ENCODE data around the gene LIME1. TPM values are rescaled to one million over a fixed set of nuclear protein-coding genes. Genes with fewer than 3 reads are reported as not detected.

Gene LIME1
- total RNA-seq, 1 donor: 117 TPM

DNA sequence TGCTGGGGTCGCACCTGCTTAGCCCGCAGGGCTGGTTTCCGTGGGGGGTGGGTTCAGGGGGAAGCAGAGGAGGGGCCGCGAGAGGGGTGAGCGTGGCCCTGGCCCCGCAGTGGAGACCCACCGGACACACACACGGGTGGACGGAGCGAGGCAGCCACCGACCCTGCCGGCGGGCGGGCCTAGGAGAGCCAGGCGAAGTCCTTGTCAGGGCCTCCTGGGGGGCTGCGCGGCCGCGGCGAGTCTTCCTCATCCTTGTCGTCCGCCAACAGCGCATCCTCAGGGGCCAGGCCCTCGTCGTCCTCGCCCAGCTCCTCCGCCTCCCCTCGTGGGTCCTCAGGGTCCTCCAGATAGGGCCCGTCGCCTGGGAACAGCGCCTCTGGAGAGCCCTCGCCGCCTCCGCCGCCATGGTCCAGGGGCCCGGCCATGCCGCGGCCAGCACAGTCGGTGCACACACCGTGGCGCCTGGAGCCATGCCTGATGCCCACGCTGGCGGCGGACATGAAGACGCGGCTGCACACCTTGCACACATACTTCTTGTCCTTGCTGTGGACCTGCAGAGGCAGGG lies 10.4 kb downstream of the LIME1 start:
- Histone ChIP-seq H3K4me3 (ENCODE audit: low read length) (no peak overlapping the region), H3K27me3 (ENCODE audit: insufficient read depth, low read length) (no peaks in the 10 kb centered on the region), H3K4me1 (ENCODE audit: insufficient read depth, low read length) (peaks cover 12% of the 10 kb centered on the region), H3K9me3 (ENCODE audit: low read depth, low read length) (no peaks in the 10 kb centered on the region)

DNA sequence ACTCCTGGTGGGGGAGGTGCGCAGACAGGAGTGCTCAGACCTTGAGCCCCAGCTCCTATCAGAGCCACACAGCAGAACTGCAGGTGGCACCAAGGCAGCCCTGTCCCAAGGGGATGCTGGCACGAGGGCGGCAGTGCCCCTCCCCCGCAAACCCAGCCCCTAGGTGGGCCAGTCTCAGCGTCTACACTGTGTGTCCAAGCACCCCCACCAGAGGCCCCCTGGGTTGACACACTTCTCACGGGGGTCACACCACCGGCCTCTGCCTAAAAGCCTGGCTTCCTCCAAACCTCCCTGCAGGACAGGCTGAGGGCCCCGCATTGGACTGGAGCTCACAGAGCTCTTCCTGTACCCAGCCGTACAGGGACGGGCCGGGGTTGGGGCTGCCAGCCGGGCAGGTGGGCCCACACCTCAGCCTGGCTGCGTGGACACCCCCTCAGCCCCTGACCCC lies 11.2 kb downstream of the LIME1 start:
- Histone ChIP-seq H3K4me1 (ENCODE audit: insufficient read depth, low read length) (peaks cover 12% of the 10 kb centered on the region), H3K9me3 (ENCODE audit: low read depth, low read length) (no peaks in the 10 kb centered on the region), H3K27me3 (ENCODE audit: insufficient read depth, low read length) (no peaks in the 10 kb centered on the region), H3K4me3 (ENCODE audit: low read length) (no peak overlapping the region)

DNA sequence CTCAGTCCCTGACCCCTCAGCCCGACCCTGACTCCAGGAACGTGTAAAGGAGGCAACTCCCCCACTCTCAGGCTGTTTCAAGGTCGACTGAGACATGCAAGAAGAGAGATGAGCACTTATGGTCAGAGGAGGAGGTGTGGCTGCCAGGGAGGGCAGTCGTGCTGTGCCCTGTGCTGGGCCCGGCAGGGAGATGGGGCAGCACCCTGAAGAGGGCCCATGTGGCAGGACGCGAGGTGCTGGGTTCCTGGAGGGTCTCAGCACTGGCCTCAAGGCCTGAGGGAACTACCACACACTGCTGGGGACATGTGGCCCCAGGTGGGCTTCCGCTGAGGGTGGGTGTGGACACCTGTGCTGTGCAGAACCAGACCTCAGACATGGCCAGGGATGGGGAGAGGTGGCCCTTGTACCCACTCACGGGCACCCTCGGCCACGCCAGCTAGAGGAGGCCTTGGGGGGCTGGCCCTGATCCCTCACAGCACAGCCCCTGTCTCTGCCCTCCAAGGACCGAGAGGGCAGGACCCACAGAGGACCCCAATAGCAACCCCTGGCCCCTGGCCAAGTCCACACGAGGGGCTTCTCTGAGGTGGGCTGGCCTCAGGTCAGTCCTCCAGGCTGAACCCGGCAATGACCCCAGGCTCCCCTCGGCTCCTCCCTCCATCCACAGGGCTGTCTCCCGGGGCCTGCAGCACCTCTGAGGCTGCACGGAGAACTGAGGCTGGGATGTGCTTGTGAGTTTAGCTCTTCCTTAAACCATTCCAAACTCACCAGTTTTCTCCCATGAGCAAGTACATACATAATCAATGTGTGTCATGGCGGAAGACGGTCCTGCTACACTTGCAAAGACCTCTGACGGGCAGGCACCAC lies 11.8 kb downstream of the LIME1 start:
- no peak overlapping the region for H3K4me3 ChIP-seq (ENCODE audit: low read length)
- no peaks in the 10 kb centered on the region for H3K9me3 ChIP-seq (ENCODE audit: low read depth, low read length)
- H3K4me1 ChIP-seq (ENCODE audit: insufficient read depth, low read length): peaks cover 12% of the 10 kb centered on the region
- no peaks in the 10 kb centered on the region for H3K27me3 ChIP-seq (ENCODE audit: insufficient read depth, low read length)

DNA sequence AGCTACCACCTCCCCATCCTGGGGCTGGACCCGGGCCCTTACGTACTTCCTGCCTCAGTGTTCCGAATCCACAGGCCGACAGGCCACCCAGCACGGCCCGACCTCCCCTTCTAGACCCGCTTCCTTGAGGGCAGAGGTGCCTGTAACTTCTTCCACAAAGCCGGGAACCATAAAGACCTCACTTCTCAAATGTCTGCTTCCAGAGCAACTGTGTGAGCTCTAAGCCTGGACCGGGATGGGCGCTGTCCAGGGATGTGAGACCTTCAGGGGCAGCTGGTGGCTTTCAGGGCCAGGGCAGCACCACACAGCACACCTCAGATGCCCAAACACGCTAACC lies 12.4 kb downstream of the LIME1 start:
- H3K4me3 ChIP-seq (ENCODE audit: low read length): no peak overlapping the region
- no peaks in the 10 kb centered on the region for H3K9me3 ChIP-seq (ENCODE audit: low read depth, low read length)
- H3K4me1 ChIP-seq (ENCODE audit: insufficient read depth, low read length): peaks cover 12% of the 10 kb centered on the region
- H3K27me3 ChIP-seq (ENCODE audit: insufficient read depth, low read length): no peaks in the 10 kb centered on the region

DNA sequence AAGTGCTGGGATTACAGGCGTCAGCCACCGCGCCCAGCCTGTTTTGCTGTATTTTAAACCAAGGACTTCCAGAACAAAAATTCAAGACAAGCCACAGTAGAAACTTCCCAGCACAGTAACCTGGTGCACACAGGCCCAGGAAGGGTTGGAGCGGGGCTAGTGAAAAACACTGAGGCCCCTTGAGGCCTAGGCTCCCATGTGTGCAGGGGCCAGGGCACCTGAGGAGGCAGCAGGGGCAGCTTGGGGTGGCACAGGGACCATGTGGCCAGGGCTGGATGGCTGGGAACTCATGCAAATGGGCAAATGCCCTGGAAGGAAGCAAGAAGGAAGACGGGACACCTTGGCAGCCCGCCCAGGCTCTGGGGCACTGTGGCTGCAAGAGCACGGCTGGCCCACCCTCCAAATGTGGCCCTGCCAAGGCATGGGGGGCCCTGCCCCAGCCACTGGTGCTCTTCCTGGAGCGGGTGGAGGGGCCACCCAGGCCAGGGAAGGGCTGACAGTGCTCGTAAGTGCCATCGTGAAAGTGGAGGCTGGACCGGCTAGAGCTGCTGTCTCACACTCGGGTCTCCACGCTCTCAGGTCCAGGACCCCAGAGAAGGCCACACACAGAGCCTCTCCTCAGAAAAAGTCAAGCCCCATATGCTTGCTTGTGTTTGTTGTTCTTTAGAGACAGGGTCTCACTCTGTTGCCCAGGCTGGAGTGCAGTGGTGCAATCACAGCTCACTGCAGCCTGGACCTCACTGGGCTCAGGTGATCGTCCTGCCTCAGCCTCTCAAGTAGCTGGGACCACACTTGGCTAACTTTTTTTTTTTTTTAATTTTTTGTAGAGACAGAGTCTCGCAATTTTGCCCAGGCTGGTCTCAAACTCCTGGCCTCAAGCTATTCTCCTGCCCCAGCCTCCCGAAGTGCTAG lies 13.4 kb downstream of the LIME1 start:
- Histone ChIP-seq H3K4me1 (ENCODE audit: insufficient read depth, low read length) (peaks cover 12% of the 10 kb centered on the region), H3K4me3 (ENCODE audit: low read length) (no peak overlapping the region), H3K9me3 (ENCODE audit: low read depth, low read length) (no peaks in the 10 kb centered on the region), H3K27me3 (ENCODE audit: insufficient read depth, low read length) (no peaks in the 10 kb centered on the region)

DNA sequence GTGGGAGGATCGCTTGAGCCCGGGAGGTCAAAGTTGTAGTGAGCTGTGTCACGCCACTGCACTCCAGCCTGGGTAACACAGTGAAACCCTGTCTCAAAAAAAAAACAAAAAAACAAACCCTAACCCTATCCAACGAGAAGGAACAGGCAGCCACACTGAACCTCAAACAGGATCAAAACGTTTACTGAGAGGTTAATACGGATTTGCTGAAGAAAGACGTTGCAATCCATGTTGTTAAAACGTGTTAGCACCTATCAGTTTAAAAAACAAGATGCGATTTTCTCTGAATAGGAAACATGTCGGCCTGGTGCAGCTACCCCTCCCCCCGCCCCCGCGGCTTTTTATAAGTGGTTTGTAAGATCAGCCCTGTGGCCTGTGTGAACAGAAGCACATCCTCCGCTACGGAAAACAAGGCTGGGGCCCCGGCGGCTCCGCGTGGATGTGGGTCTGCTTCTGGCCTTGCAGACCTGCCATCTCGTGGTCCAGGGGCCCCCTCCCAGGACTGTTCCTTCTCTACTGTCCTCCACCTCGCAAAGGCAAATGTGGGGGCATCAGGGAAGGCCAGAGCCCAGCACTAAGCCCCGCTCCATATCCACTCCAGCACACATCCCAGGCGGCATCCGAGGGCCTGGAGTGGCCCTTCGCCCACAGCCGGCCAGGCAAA lies 14.5 kb downstream of the LIME1 start:
- Histone ChIP-seq H3K9me3 (ENCODE audit: low read depth, low read length) (no peaks in the 10 kb centered on the region), H3K4me3 (ENCODE audit: low read length) (no peak overlapping the region), H3K4me1 (ENCODE audit: insufficient read depth, low read length) (peaks cover 14% of the 10 kb centered on the region), H3K27me3 (ENCODE audit: insufficient read depth, low read length) (no peaks in the 10 kb centered on the region)

DNA sequence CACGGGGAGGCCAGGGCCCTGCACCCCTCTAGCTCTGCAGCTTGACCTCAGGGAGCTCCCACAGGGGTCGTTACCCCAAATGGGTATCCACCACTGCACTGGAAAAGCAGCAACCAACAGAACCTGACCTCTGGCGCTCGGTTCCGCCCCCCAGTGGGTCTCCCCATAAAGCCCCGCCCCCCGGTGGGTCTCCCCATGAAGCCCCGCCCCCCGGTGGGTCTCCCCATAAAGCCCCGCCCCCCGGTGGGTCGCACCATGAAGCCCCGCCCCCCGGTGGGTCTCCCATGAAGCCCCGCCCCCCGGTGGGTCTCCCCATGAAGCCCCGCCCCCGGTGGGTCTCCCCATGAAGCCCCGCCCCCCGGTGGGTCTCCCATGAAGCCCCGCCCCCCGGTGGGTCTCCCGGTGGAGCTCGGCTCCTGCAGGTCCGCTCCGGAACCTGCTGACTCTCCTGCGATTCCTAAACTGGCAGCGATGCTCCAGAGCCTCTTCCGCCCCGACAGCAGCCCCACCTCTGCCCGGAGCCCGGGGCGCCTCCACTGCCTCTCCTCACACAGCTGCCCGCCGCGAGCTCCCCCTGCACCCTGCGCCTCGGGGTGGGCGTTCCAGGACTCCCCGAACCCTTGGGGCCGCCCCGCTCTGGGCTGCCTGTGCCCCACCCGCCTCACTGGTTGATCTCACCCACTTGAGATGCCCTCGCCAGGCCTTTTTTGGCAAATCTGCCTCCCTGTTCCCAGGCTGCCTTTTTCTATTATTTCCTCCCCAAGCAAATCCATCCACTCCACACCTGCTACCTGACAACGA lies 15.2 kb downstream of the LIME1 start:
- Histone ChIP-seq H3K9me3 (ENCODE audit: low read depth, low read length) (no peaks in the 10 kb centered on the region), H3K4me3 (ENCODE audit: low read length) (no peak overlapping the region), H3K4me1 (ENCODE audit: insufficient read depth, low read length) (peaks cover 17% of the 10 kb centered on the region), H3K27me3 (ENCODE audit: insufficient read depth, low read length) (no peaks in the 10 kb centered on the region)

DNA sequence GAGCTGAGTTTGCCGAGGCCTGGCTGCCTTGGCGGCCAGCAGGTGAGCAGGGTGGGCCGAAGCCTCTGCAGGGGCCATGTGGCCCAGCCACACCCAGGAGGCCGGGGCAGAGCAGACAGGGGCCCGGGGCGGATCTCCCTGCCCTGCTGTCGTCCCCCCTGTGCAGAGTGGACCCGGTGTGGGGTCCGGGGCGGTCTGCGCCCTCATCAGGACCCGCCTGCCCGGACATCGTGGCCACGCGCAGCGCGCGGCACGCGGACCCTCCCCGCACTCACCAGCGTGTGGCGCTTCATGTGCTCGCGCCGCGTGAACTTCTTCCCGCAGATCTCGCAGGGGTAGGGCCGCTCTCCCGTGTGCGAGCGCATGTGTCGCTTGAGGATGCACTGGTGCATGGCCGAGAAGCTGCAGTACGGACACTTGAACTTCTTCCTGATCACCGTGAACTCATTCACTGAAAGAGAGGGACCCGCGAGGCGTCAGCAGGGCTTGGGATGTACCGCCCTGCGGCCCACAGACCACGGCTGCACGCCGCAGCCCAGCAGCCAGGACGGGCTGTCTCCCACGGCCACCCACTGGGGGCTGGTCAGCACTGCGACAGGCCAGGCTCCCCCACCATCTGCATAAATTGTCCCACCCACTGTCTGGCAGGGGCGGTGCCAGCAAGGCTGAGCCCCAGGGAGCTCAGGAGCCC lies 16.1 kb downstream of the LIME1 start:
- Histone ChIP-seq H3K4me1 (ENCODE audit: insufficient read depth, low read length) (peaks cover 17% of the 10 kb centered on the region), H3K9me3 (ENCODE audit: low read depth, low read length) (no peaks in the 10 kb centered on the region), H3K4me3 (ENCODE audit: low read length) (no peak overlapping the region), H3K27me3 (ENCODE audit: insufficient read depth, low read length) (no peaks in the 10 kb centered on the region)

DNA sequence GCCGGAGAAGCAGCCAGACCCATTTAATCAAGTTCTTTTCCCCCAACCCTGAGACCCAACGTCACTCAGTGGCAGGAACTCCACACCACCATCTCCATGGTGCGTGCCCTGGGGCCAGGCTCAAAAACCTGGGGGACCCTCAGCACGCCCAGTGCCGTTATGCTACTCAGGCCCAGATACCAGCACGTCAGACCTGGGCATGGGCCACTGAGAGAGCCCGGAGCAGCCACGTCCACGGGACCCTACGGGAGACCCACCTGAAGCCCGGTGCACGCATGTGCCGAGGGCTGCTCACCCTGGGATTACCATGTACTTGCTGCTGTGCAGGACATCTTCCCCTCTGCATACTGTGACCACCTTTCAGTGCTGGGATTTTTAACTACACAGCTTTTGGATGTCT lies 16.9 kb downstream of the LIME1 start:
- Histone ChIP-seq H3K9me3 (ENCODE audit: low read depth, low read length) (no peaks in the 10 kb centered on the region), H3K4me3 (ENCODE audit: low read length) (no peak overlapping the region), H3K27me3 (ENCODE audit: insufficient read depth, low read length) (no peaks in the 10 kb centered on the region), H3K4me1 (ENCODE audit: insufficient read depth, low read length) (peaks cover 17% of the 10 kb centered on the region)

DNA sequence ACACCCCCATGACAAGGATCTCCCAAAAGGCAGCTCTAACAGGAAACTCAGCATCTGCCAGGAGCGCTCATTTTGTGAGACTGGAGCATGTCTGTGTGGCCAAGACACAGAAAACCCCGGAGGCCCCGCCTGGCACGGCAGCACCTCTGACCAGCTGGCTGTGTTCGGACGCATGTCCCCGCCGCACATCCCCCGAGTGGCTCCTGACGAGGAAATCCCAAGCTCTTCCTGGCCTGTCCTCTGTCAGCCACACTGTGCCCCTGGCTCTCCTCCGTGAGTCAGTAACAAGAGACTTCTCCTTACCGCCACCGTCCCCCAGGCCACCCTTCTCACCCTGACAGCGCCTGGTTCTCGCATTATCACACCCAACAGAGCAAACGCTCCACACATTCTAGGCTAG lies 17.5 kb downstream of the LIME1 start:
- Histone ChIP-seq H3K27me3 (ENCODE audit: insufficient read depth, low read length) (no peaks in the 10 kb centered on the region), H3K4me3 (ENCODE audit: low read length) (no peak overlapping the region)

DNA sequence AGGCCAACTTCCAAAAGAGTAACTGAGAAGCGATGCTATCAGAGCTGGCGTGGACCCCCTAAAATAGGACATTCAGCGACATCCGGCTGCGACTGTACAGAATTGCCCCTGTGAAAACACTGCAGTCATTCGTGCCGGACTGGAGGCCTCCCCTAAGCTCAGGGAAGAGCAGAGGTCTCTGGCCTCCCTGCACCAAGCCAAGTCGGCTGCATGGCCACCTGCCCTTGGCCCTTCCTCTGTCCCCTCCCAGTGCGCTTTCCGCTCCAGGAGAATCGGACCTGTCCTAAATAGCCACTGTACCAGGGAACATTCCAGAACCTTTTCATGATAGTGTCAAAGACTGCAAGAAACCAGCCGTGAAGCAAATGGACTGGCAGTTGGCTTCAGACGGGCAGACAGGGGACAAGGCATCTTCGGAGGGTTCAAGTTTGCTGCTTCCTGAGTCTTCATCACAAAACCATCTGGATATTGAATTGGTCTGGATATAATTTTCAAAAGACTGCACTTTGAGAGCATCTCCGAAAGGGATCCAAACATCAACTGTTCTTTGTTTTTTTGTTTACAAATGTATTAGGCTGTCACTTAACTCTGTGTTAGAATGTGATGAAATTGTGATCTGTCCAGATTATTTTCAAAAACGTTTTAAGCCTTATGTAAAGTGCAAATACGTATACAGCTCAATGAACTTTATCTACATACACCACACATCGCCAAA lies 19.6 kb downstream of the LIME1 start:
- Histone ChIP-seq H3K4me1 (ENCODE audit: insufficient read depth, low read length) (peaks cover 8% of the 10 kb centered on the region), H3K4me3 (ENCODE audit: low read length) (no peak overlapping the region), H3K27me3 (ENCODE audit: insufficient read depth, low read length) (no peaks in the 10 kb centered on the region), H3K9me3 (ENCODE audit: low read depth, low read length) (no peaks in the 10 kb centered on the region)

More for the DNA sequence above, 17.5 kb downstream of the LIME1 start:
- Histone ChIP-seq H3K9me3 (ENCODE audit: low read depth, low read length) (no peaks in the 10 kb centered on the region), H3K4me1 (ENCODE audit: insufficient read depth, low read length) (peaks cover 17% of the 10 kb centered on the region)

DNA sequence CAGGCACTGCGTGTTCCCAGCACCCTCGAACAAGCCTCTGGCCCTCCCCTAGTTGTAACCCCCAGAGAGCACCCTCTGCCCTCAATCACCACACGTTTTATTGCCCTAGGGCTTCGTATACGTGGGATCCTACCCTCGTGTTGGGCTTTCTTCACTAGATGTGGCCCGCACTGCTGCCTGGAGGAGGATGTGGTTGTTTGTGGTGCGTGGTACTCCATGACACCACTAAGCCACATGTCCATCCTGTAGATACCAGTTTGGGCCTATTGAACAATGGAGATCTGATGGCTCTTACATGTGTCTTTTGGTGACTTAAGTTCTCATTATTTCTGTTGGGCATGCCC lies 20.2 kb downstream of the LIME1 start:
- H3K27me3 ChIP-seq (ENCODE audit: insufficient read depth, low read length): no peaks in the 10 kb centered on the region
- H3K4me3 ChIP-seq (ENCODE audit: low read length): no peak overlapping the region
- peaks cover 5% of the 10 kb centered on the region for H3K4me1 ChIP-seq (ENCODE audit: insufficient read depth, low read length)

DNA sequence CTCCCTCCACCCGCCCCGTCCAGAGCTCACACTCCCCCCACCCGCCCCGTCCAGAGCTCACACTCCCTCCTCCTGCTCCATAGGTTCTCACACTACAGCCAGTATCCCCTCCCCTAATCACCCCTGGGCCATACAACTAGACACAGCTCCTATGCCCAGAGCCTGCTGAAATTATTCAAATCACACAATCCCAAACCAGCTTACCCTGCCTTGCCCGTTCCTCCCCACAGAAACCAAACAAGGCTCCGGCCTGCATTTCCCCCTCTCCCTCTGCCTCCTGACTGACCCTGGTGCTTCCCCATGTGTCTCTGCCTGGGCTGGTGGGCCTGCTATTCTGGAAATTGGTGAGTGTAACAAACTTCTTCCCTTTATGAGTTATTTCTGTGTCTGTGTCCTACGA lies 21.7 kb downstream of the LIME1 start:
- no peaks in the 10 kb centered on the region for H3K27me3 ChIP-seq (ENCODE audit: insufficient read depth, low read length)
- no peak overlapping the region for H3K4me3 ChIP-seq (ENCODE audit: low read length)
- H3K9me3 ChIP-seq (ENCODE audit: low read depth, low read length): no peaks in the 10 kb centered on the region
- H3K4me1 ChIP-seq (ENCODE audit: insufficient read depth, low read length): peaks cover 5% of the 10 kb centered on the region

More for the DNA sequence above, 20.2 kb downstream of the LIME1 start:
- no peaks in the 10 kb centered on the region for H3K9me3 ChIP-seq (ENCODE audit: low read depth, low read length)
